IMR-90 (cell line): ENCODE measurements around the gene ARFGEF3. TPM values are rescaled to one million over a fixed set of nuclear protein-coding genes. Genes with fewer than 3 reads are reported as not detected.

Source experiments
- ATAC-seq: fragments of 200-7000 bp; cut with Tn5 transposase; 2 replicates; pipeline ENCODE4 v1.9.1; 2020; ENCODE audit warnings: low read depth, mild to moderate bottlenecking, moderate library complexity
- BruUV-seq: library from RNA; stranded (reverse); fragments of 400-500 nt; replicated peaks from 2 replicates; lab custom pipeline; 2021; lab: Mats Ljungman, UMichigan
- CTCF ChIA-PET: fragments of 300-600 bp; formaldehyde crosslinking; extraction: SDS; loops from one replicate; lab custom pipeline; 2021; ENCODE audit warnings: antibody characterized with exemption; lab: Yijun Ruan, JAX
- POLR2A ChIA-PET: fragments of 300-600 bp; sonication (Branson Sonifier 250); formaldehyde crosslinking; loops from one replicate; lab custom pipeline; 2022; ENCODE audit warnings: antibody characterized with exemption; ENCODE audit not compliant: unreplicated experiment; lab: Charles Lee
- DNase-seq: peaks from one replicate; pipeline ENCODE4 v3.0.0; 2013
- H2AFZ ChIP-seq: replicated peaks from 2 replicates; pipeline ENCODE3; 2013; ENCODE audit warnings: low read length, mild to moderate bottlenecking; ENCODE audit not compliant: poor library complexity
- H2AK5ac ChIP-seq: 2 replicates; pipeline ENCODE4 v1.6.1; 2013; ENCODE audit warnings: low read depth, low read length, inconsistent platforms
- H2AK9ac ChIP-seq: replicated peaks from 2 replicates; pipeline ENCODE3; 2013; ENCODE audit warnings: mild to moderate bottlenecking, low read depth, low read length, moderate library complexity; ENCODE audit not compliant: poor library complexity
- H2BK120ac ChIP-seq: 2 replicates; pipeline ENCODE4 v1.6.1; 2013; ENCODE audit warnings: low read depth, low read length, inconsistent platforms
- H2BK15ac ChIP-seq: 3 replicates; pipeline ENCODE4 v1.6.1; 2013; ENCODE audit warnings: low read depth, low read length, inconsistent platforms
- H2BK20ac ChIP-seq: 2 replicates; pipeline ENCODE4 v1.6.1; 2013; ENCODE audit warnings: low read depth, mild to moderate bottlenecking, inconsistent platforms, low read length, moderate library complexity
- H2BK5ac ChIP-seq: 2 replicates; pipeline ENCODE4 v1.6.1; 2013; ENCODE audit warnings: mild to moderate bottlenecking, low read depth, low read length, inconsistent platforms; ENCODE audit not compliant: poor library complexity, severe bottlenecking
- H3K14ac ChIP-seq: replicated peaks from 2 replicates; pipeline ENCODE4 v1.6.1; 2013; ENCODE audit warnings: low read depth, low read length, inconsistent platforms
- H3K18ac ChIP-seq: 2 replicates; pipeline ENCODE4 v1.6.1; 2013; ENCODE audit warnings: low read depth, low read length, control low read depth
- H3K23ac ChIP-seq: 2 replicates; pipeline ENCODE4 v1.6.1; 2013; ENCODE audit warnings: low read depth, low read length, inconsistent platforms
- H3K27ac ChIP-seq: 2 replicates; pipeline ENCODE4 v1.5.1; 2013; ENCODE audit warnings: mild to moderate bottlenecking, control low read depth, low read length; ENCODE audit not compliant: insufficient read depth
- H3K27me3 ChIP-seq: 2 replicates; pipeline ENCODE4 v1.6.1; 2013; ENCODE audit warnings: low read length; ENCODE audit not compliant: control insufficient read depth, insufficient read depth
- H3K36me3 ChIP-seq: 2 replicates; pipeline ENCODE4 v1.6.1; 2013; ENCODE audit warnings: low read length, mixed read lengths; ENCODE audit not compliant: control insufficient read depth, insufficient read depth
- H3K4ac ChIP-seq: 2 replicates; pipeline ENCODE4 v1.6.1; 2013; ENCODE audit warnings: low read depth, low read length, inconsistent platforms
- H3K4me1 ChIP-seq: 2 replicates; pipeline ENCODE4 v1.6.1; 2013; ENCODE audit warnings: low read length, mixed read lengths; ENCODE audit not compliant: control insufficient read depth, insufficient read depth
- H3K4me2 ChIP-seq: 2 replicates; pipeline ENCODE4 v1.6.1; 2013; ENCODE audit warnings: low read depth, mild to moderate bottlenecking, control low read depth, low read length, moderate library complexity
- H3K4me3 ChIP-seq: 2 replicates; pipeline ENCODE4 v1.5.1; 2013; ENCODE audit warnings: low read depth, mild to moderate bottlenecking, control low read depth, low read length, moderate library complexity; ENCODE audit not compliant: insufficient read depth
- H3K56ac ChIP-seq: 2 replicates; pipeline ENCODE4 v1.6.1; 2013; ENCODE audit warnings: low read length, inconsistent platforms; ENCODE audit not compliant: insufficient read depth; ENCODE audit errors: extremely low read depth
- H3K79me1 ChIP-seq, 2 experiments: 2 replicates each; pipeline ENCODE4 v1.6.1; 2013; ENCODE audit warnings: low read length in 2 of 2, inconsistent platforms in 1 of 2, low read depth in 1 of 2
- H3K9ac ChIP-seq: 2 replicates; pipeline ENCODE4 v1.6.1; 2013; ENCODE audit warnings: low read depth, low read length, control low read depth
- H3K9me1 ChIP-seq: 2 replicates; pipeline ENCODE4 v1.6.1; 2013; ENCODE audit warnings: low read length, inconsistent platforms; ENCODE audit not compliant: insufficient read depth
- H3K9me3 ChIP-seq: 2 replicates; pipeline ENCODE4 v1.6.1; 2013; ENCODE audit warnings: low read length; ENCODE audit not compliant: control insufficient read depth, insufficient read depth
- H4K20me1 ChIP-seq: 2 replicates; pipeline ENCODE4 v1.6.1; 2013; ENCODE audit warnings: low read length, inconsistent platforms; ENCODE audit not compliant: insufficient read depth
- H4K5ac ChIP-seq: 2 replicates; pipeline ENCODE4 v1.6.1; 2013; ENCODE audit warnings: mild to moderate bottlenecking, low read depth, low read length, control low read depth
- H4K8ac ChIP-seq, 2 experiments: 2 replicates each; pipeline ENCODE4 v1.6.1; 2013; ENCODE audit warnings: low read depth in 2 of 2, low read length in 2 of 2, control low read depth in 1 of 2, inconsistent platforms in 1 of 2
- H4K91ac ChIP-seq: 2 replicates; pipeline ENCODE4 v1.6.1; 2013; ENCODE audit warnings: low read depth, low read length, inconsistent platforms; ENCODE audit not compliant: insufficient read depth
- CTCF ChIP-seq: conservative IDR thresholded peaks from 2 replicates; pipeline ENCODE4 v1.5.1; 2012; ENCODE audit warnings: mild to moderate bottlenecking, low read depth, low read length, improper control_type of control experiment
- WGBS, 2 experiments: methylation state at CpG; one replicate each; pipeline versions ENCODE4 v1.1.5 to v1.1.7; 2013; ENCODE audit warnings: missing lambda C conversion rate in 2 of 2; ENCODE audit not compliant: insufficient read length in 1 of 2; ENCODE audit errors: extremely low coverage in 2 of 2; 5-methylcytosine and 5-hydroxymethylcytosine counted together
- dilution Hi-C: fragments of 300-500 bp; cut with HindIII; formaldehyde crosslinking; loops from one replicate; pipeline ENCODE4 v1.14.3; 2018; ENCODE audit warnings: low sequenced_read_pairs; ENCODE audit not compliant: unreplicated experiment
- in situ Hi-C: fragments of 300-500 bp; cut with MboI; formaldehyde crosslinking; loops from 3 replicates; pipeline ENCODE4 v1.14.3; 2019; ENCODE audit warnings: low sequenced_read_pairs, inconsistent platforms, mixed read lengths
- intact Hi-C: fragments of 100-400 bp; cut with micrococcal nuclease; formaldehyde crosslinking; loops from 2 replicates; pipeline ENCODE4 v1.10.0; 2022
- polyA plus RNA-seq, 3 experiments: library from polyadenylated mRNA; depleted of rRNA; stranded (reverse); fragments of >200 nt; gene quantifications; 2 replicates each; pipeline ENCODE4 v1.2.3, GENCODE V29; 2012; ENCODE audit warnings: low replicate concordance in 1 of 3
- total RNA-seq: library from RNA; depleted of rRNA; stranded (reverse); fragments of >200 nt; gene quantifications from 2 replicates; pipeline ENCODE4 v1.2.3, GENCODE V29; 2012

The ARFGEF3 gene
- total and polyA plus RNA-seq, 2 of the 4 experiments (the other 2 are of a cell fraction): under 0.01 to 0.02 TPM

- no peak overlapping the region for H2AFZ ChIP-seq
- H3K4me2 ChIP-seq: no peak overlapping the region
- CTCF ChIA-PET: interaction anchor here (0.5 kb wide), 1 partner anchor 9 kb away, joined by 8 read pairs; no protein-coding TSS in a partner anchor
- no peaks in the 10 kb centered on the region for H4K20me1 ChIP-seq
- dilution Hi-C loops (no loop called here), in situ Hi-C loops (no loop called here), intact Hi-C loops (no loop called here)
- H2AK9ac ChIP-seq: no peak overlapping the region
- H3K14ac ChIP-seq: no peak overlapping the region
- H3K27me3 ChIP-seq: peaks cover 14% of the 10 kb centered on the region
- no peak overlapping the region for H3K23ac ChIP-seq
- no peaks in the 10 kb centered on the region for H3K9me1 ChIP-seq
- no peak overlapping the region for H2AK5ac ChIP-seq
- no peak for TF ChIP-seq CTCF
- H3K4me1 ChIP-seq: no peaks in the 10 kb centered on the region
- DNase-seq (no peak), ATAC-seq (no peak)
- POLR2A ChIA-PET: no interaction called here
- no peak overlapping the region for H3K18ac ChIP-seq
- H3K4ac ChIP-seq: no peak overlapping the region
- H3K27ac ChIP-seq: no peak overlapping the region
- no peak overlapping the region for H2BK120ac ChIP-seq
- H3K56ac ChIP-seq: no peak overlapping the region
- H4K91ac ChIP-seq: no peak overlapping the region
- H4K5ac ChIP-seq: no peak overlapping the region
- H3K79me1 ChIP-seq: no peaks in the 10 kb centered on the region
- no peaks in the 10 kb centered on the region for H3K9me3 ChIP-seq
- BruUV-seq: no TSS peak
- no peak overlapping the region for H2BK20ac ChIP-seq
- no CpG with 5 or more reads among the region's 3 CpGs for WGBS, 2 experiments
- no peak overlapping the region for H2BK5ac ChIP-seq
- no peak overlapping the region for H4K8ac ChIP-seq
- H2BK15ac ChIP-seq: no peak overlapping the region
- H3K9ac ChIP-seq: no peak overlapping the region
- no peak overlapping the region for H3K4me3 ChIP-seq
- H3K36me3 ChIP-seq: no peaks in the 10 kb centered on the region
Measured at GRCh38 chr6:138310294-138310693, 148.6 kb downstream of the ARFGEF3 start.
